ENCODE results near the gene ZSCAN10. TPM values are rescaled to one million over a fixed set of nuclear protein-coding genes. Genes with fewer than 3 reads are reported as not detected.

The ZSCAN10 gene
- total RNA-seq, 5 donors from 2014 or later (not counting 1 experiment from before 2014, with no cell fraction given): 0.19 to 0.64 (median 0.39) TPM; not detected in 1

- Histone ChIP-seq H3K9me3 (no peaks in the 10 kb centered on the region), H3K27me3 (replicated peaks in 1 of 2; ENCODE audit: control insufficient read depth in 2 of 2, extremely low read depth in 1 of 2, insufficient read depth in 2 of 2, low read length in 1 of 2) (no peaks in the 10 kb centered on the region), H3K4me3 (ENCODE audit: control insufficient read depth in 1 of 2, extremely low read depth in 1 of 2, low read length in 1 of 2) (peak overlapping the region in 1 of 2 donors; percentile 15), H3K27ac (ENCODE audit: low read length) (no peak overlapping the region), H3K36me3 (ENCODE audit: control insufficient read depth in 2 of 2, extremely low read depth in 1 of 2, insufficient read depth in 1 of 2, low read length in 1 of 2) (peaks cover 0 to 6% of the 10 kb centered on the region in 2 donors), H3K4me1 (ENCODE audit: control insufficient read depth in 1 of 2, extremely low read depth in 1 of 2, insufficient read depth in 2 of 2, low read length in 2 of 2) (peaks cover 20 to 60% of the 10 kb centered on the region in 2 experiments)
- H3K27ac Mint-ChIP-seq: peak overlapping the region; percentile 52 to 59
- ATAC-seq (replicated peaks in 1 of 4): no peak
- CTCF ChIA-PET: interaction anchor here in 1 of 2 donors (0.6 to 3.8 kb wide), 4 partner anchors 22 to 69 kb away, joined by 3 to 39 read pairs (median 6); no protein-coding TSS in a partner anchor
- H3K9me3 Mint-ChIP-seq: no peaks in the 10 kb centered on the region
- no peak for DNase-seq
- H3K36me3 Mint-ChIP-seq: peaks cover 4% of the 10 kb centered on the region
- WGBS (ENCODE audit: insufficient coverage): 89% methylated on average over 5 of the region's 6 CpGs
- POLR2A ChIA-PET: no interaction called here
- no peaks in the 10 kb centered on the region for H3K27me3 Mint-ChIP-seq
- H3K4me1 Mint-ChIP-seq: peaks cover 59 to 65% (median 63%) of the 10 kb centered on the region in 3 donors
- peak overlapping the region; percentile 36 to 44 (median 39) for H3K4me3 Mint-ChIP-seq
Observed at GRCh38 chr16:3127745-3128144, 28.7 kb upstream of the ZSCAN10 start.

DNA sequence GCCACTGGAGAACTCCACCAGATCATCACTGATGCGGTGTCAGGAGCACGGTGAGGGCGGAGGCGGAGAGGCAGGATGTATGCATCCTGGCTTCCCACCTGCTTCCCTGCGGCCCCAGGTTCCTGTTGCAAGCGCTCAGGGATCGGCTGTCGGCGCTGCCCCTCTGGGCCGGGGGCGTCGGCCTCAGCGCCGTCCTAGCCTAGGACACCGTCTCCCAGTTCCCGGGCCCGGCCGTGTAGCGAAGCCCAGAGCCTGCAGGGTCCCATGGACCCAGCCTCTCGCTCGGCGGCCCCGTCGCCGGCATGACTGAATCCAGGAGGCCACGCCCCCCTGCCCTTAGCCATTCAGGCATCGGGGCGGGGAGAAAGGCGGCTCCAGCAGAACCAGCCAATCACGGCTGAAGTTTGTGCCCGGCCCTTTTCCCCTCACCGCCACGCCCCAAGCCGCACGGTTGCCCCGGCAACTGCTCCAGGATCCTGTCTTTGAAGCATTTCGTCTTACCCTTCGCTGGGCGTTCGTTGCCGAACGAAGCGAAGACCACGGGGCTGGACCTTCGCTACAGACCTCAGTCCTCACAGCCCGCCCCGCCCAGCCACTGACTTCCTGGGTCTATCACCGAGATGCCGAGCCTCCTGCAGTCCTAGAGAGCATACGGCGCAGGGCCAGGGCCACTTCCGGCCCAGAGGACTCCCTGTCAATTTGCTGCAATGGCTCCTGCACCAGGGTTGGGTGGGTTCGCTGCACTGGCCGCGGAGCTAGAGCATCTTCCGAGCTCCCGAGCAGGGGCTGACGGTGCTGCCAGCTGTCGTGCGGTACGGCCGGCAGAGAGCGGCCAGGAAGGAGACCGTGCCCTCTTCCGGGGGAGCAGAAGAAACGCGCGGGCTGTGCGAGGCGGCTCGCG is 25.1 kb upstream of the ZSCAN10 start:
- ChIA-PET CTCF (interaction anchor here in 1 of 2 donors (0.6 kb wide), 1 partner anchor 61 kb away, joined by 3 read pairs; no protein-coding TSS in a partner anchor), POLR2A (interaction anchor here (0.6 to 0.7 kb wide), 2 partner anchors 11 to 19 kb away, joined by 3 to 6 read pairs; partner anchors contain the start of gene ZNF213 (in 1 of the 2))

DNA sequence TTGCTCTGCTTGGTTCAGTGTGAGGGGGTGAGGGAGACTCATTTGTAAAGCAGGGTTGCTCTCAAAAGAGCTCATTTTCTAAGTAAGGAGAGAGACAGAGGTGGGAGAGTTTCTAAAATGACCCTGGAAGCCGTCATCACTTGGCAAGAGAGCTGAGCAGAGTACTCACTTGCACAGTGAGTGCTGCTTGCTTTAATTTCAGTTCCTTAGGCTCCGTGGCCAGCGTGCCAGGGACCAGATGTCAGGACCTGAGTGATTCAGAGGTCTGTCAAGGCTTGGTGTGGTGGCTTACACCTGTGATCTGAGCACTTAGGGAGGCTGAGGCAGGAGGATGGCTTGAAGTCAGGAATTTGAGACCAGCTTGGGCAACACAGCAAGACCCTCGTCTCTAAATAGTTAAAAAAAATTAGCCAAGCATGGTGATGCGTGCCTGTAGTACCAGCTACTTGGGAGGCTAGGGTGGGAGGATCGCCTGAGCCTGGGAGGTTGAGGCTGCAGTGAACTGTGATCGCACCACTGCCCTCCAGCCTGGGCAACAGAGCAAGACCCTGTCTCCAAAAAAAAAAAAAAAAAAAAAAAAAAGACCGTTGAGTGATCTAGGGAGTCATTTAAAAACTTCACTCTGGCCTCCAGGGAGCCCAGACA is 24.0 kb upstream of the ZSCAN10 start:
- Histone ChIP-seq H3K4me1 (ENCODE audit: control insufficient read depth in 1 of 2, extremely low read depth in 1 of 2, insufficient read depth in 2 of 2, low read length in 2 of 2) (peaks cover 8 to 33% of the 10 kb centered on the region in 2 experiments), H3K36me3 (ENCODE audit: control insufficient read depth in 2 of 2, extremely low read depth in 1 of 2, insufficient read depth in 1 of 2, low read length in 1 of 2) (no peaks in the 10 kb centered on the region), H3K9me3 (no peaks in the 10 kb centered on the region), H3K27ac (ENCODE audit: low read length) (peak overlapping the region; percentile 52), H3K27me3 (replicated peaks in 1 of 2; ENCODE audit: control insufficient read depth in 2 of 2, extremely low read depth in 1 of 2, insufficient read depth in 2 of 2, low read length in 1 of 2) (no peaks in the 10 kb centered on the region), H3K4me3 (ENCODE audit: control insufficient read depth in 1 of 2, extremely low read depth in 1 of 2, low read length in 1 of 2) (peak overlapping the region in 1 of 2 donors; percentile 71)
- peaks cover 37 to 43% (median 39%) of the 10 kb centered on the region in 3 donors for H3K4me1 Mint-ChIP-seq
- no peak for ATAC-seq (replicated peaks in 1 of 4)
- peak overlapping the region; percentile 95 to 96 (median 95) for H3K4me3 Mint-ChIP-seq
- no peaks in the 10 kb centered on the region for H3K9me3 Mint-ChIP-seq
- no peaks in the 10 kb centered on the region for H3K27me3 Mint-ChIP-seq
- DNase-seq: no peak
- H3K36me3 Mint-ChIP-seq: no peaks in the 10 kb centered on the region
- CTCF ChIA-PET: interaction anchor here in 1 of 2 donors (0.7 kb wide), 1 partner anchor 26 kb away, joined by 8 read pairs; no protein-coding TSS in a partner anchor
- H3K27ac Mint-ChIP-seq: peak overlapping the region; percentile 94 to 98
- POLR2A ChIA-PET: interaction anchor here in 1 of 2 donors (0.6 kb wide), 2 partner anchors 48 to 212 kb away, joined by 3 to 7 read pairs; no protein-coding TSS in a partner anchor
- WGBS (ENCODE audit: insufficient coverage): 82% methylated on average over 5 of the region's 8 CpGs

More for the DNA sequence above, 25.1 kb upstream of the ZSCAN10 start:
- H3K4me3 Mint-ChIP-seq: peak overlapping the region; percentile 95 to 96 (median 95)
- WGBS (ENCODE audit: insufficient coverage): under 1% methylated on average over 68 of the region's 72 CpGs
- no peaks in the 10 kb centered on the region for H3K36me3 ChIP-seq (ENCODE audit: control insufficient read depth in 2 of 2, extremely low read depth in 1 of 2, insufficient read depth in 1 of 2, low read length in 1 of 2)
- no peaks in the 10 kb centered on the region for H3K36me3 Mint-ChIP-seq
- DNase-seq (peak; percentile 88 to 98 (median 95)), ATAC-seq (replicated peaks in 1 of 4) (peak; percentile 90 to 92 (median 92))
- peak overlapping the region; percentile 94 to 98 for H3K27ac Mint-ChIP-seq
- no peaks in the 10 kb centered on the region for H3K27me3 Mint-ChIP-seq
- no peaks in the 10 kb centered on the region for H3K27me3 ChIP-seq (replicated peaks in 1 of 2; ENCODE audit: control insufficient read depth in 2 of 2, extremely low read depth in 1 of 2, insufficient read depth in 2 of 2, low read length in 1 of 2)
- peaks cover 47 to 53% (median 51%) of the 10 kb centered on the region in 3 donors for H3K4me1 Mint-ChIP-seq
- H3K4me1 ChIP-seq (ENCODE audit: control insufficient read depth in 1 of 2, extremely low read depth in 1 of 2, insufficient read depth in 2 of 2, low read length in 2 of 2): peaks cover 17 to 45% of the 10 kb centered on the region in 2 experiments
- H3K4me3 ChIP-seq (ENCODE audit: control insufficient read depth in 1 of 2, extremely low read depth in 1 of 2, low read length in 1 of 2): peak overlapping the region; percentile 71 to 72
- H3K27ac ChIP-seq (ENCODE audit: low read length): peak overlapping the region; percentile 52
- H3K9me3 Mint-ChIP-seq: no peaks in the 10 kb centered on the region
- H3K9me3 ChIP-seq: no peaks in the 10 kb centered on the region

DNA sequence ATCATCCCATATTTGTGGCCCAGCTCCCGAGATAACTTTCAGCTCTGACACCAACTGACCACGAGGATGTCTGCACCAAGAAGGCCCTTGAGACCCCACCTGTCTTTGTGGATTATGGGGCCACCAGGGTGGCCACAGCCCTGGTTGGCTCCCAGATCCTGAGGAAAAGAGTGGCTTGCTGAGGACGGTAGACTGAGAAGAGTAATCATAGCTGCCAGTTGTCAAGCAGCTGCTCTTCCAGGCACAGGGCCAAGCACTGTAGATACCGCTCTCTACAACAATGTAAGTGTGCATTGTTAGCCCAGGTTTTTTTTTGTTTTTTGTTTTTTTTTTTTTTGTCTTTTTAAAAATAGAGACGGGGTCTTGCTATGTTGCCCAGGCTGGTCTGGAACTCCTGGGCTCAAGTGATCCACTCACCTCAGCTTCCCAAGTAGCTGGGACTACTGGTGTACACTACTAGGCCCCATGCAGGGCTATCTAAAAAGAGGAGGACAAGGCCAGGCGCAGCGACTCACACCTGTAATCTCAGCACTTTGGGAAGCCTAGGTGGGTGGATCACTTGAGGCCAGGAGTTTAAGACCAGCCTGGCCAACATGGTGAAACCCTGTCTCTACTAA is 22.9 kb upstream of the ZSCAN10 start:
- 89% methylated on average over 2 of the region's 7 CpGs for WGBS (ENCODE audit: insufficient coverage)
- no peak for DNase-seq
- H3K4me3 ChIP-seq (ENCODE audit: control insufficient read depth in 1 of 2, extremely low read depth in 1 of 2, low read length in 1 of 2): no peak overlapping the region
- POLR2A ChIA-PET: interaction anchor here in 1 of 2 donors (0.7 kb wide), 1 partner anchor 79 kb away, joined by 3 read pairs; no protein-coding TSS in a partner anchor
- no peaks in the 10 kb centered on the region for H3K36me3 ChIP-seq (ENCODE audit: control insufficient read depth in 2 of 2, extremely low read depth in 1 of 2, insufficient read depth in 1 of 2, low read length in 1 of 2)
- H3K27me3 ChIP-seq (replicated peaks in 1 of 2; ENCODE audit: control insufficient read depth in 2 of 2, extremely low read depth in 1 of 2, insufficient read depth in 2 of 2, low read length in 1 of 2): no peaks in the 10 kb centered on the region
- peaks cover 5 to 23% of the 10 kb centered on the region in 2 experiments for H3K4me1 ChIP-seq (ENCODE audit: control insufficient read depth in 1 of 2, extremely low read depth in 1 of 2, insufficient read depth in 2 of 2, low read length in 2 of 2)
- Mint-ChIP-seq H3K4me3 (no peak overlapping the region), H3K4me1 (peaks cover 26 to 33% (median 28%) of the 10 kb centered on the region in 3 donors), H3K36me3 (no peaks in the 10 kb centered on the region), H3K9me3 (no peaks in the 10 kb centered on the region), H3K27me3 (no peaks in the 10 kb centered on the region), H3K27ac (no peak overlapping the region)
- CTCF ChIA-PET: interaction anchor here in 1 of 2 donors (0.5 to 0.7 kb wide), 4 partner anchors 13 to 172 kb away, joined by 3 to 4 read pairs (median 3); partner anchors contain the start of gene ZNF213
- H3K27ac ChIP-seq (ENCODE audit: low read length): no peak overlapping the region
- H3K9me3 ChIP-seq: no peaks in the 10 kb centered on the region
- no peak for ATAC-seq (replicated peaks in 1 of 4)

DNA sequence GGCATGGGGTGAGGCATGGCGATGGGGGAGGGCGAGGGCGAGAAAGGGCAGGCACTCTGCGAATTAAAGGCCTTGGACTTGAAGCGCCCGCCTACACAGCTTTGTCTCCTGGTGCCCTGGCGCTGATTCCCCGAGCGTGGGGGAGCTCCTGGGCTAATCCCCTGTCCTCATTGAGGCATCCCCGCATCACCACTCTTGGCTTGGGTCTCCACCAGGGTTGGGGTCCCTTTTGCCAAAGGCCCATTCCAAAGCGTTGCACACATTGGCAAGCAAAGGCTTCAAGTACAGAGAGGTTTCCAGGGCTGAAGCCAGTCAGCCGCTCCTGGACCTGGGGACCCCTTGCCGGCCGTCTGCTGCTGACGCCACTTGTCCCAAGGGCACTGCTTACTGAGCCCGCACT is 21.3 kb upstream of the ZSCAN10 start:
- Histone ChIP-seq H3K4me3 (ENCODE audit: control insufficient read depth in 1 of 2, extremely low read depth in 1 of 2, low read length in 1 of 2) (no peak overlapping the region), H3K4me1 (ENCODE audit: control insufficient read depth in 1 of 2, extremely low read depth in 1 of 2, insufficient read depth in 2 of 2, low read length in 2 of 2) (peaks cover 3 to 20% of the 10 kb centered on the region in 2 experiments), H3K27ac (ENCODE audit: low read length) (no peak overlapping the region), H3K27me3 (replicated peaks in 1 of 2; ENCODE audit: control insufficient read depth in 2 of 2, extremely low read depth in 1 of 2, insufficient read depth in 2 of 2, low read length in 1 of 2) (no peaks in the 10 kb centered on the region), H3K9me3 (no peaks in the 10 kb centered on the region), H3K36me3 (ENCODE audit: control insufficient read depth in 2 of 2, extremely low read depth in 1 of 2, insufficient read depth in 1 of 2, low read length in 1 of 2) (no peaks in the 10 kb centered on the region)
- ChIA-PET POLR2A (no interaction called here), CTCF (no interaction called here)
- 96% methylated on average over 14 of the region's 16 CpGs for WGBS (ENCODE audit: insufficient coverage)
- Mint-ChIP-seq H3K27me3 (no peaks in the 10 kb centered on the region), H3K36me3 (no peaks in the 10 kb centered on the region), H3K4me3 (no peak overlapping the region), H3K27ac (no peak overlapping the region), H3K9me3 (no peaks in the 10 kb centered on the region), H3K4me1 (peaks cover 18 to 22% (median 18%) of the 10 kb centered on the region in 3 donors)
- DNase-seq (no peak), ATAC-seq (replicated peaks in 1 of 4) (no peak)
